ENCODE results near the gene TSR3.

TSR3 gene

GRCh38 chr16:1315081-1316032 lies 36.3 kb downstream of the TSR3 start:
- ChIA-PET CTCF (interaction anchor here (0.8 to 7.3 kb wide), 2 partner anchors 15 to 34 kb away, joined by 3 to 30 read pairs; no protein-coding TSS in a partner anchor), POLR2A (no interaction called here)
- no peak overlapping the region for H3K4me3 ChIP-seq (ENCODE audit: low read depth, low read length)
- DNase-seq (ENCODE audit: low read depth, low spot score): no peak
- no peak for TF ChIP-seq CTCF (IDR thresholded peaks at IDR 0.05; ENCODE audit: insufficient read depth, low read length, missing control alignments)

GRCh38 chr16:1314399-1315068 lies 37.1 kb downstream of the TSR3 start:
- CTCF ChIA-PET: interaction anchor here (7.3 kb wide), 1 partner anchor 14 kb away, joined by 30 read pairs; no protein-coding TSS in a partner anchor
- no peak overlapping the region for H3K4me3 ChIP-seq (ENCODE audit: low read depth, low read length)
- DNase-seq (ENCODE audit: low read depth, low spot score): no peak
- TF ChIP-seq CTCF (IDR thresholded peaks at IDR 0.05; ENCODE audit: insufficient read depth, low read length, missing control alignments): no peak
- POLR2A ChIA-PET: no interaction called here

GRCh38 chr16:1313721-1314369 lies 37.8 kb downstream of the TSR3 start:
- H3K4me3 ChIP-seq (ENCODE audit: low read depth, low read length): no peak overlapping the region
- ChIA-PET CTCF (interaction anchor here (7.3 kb wide), 1 partner anchor 13 kb away, joined by 30 read pairs; no protein-coding TSS in a partner anchor), POLR2A (no interaction called here)
- TF ChIP-seq CTCF (IDR thresholded peaks at IDR 0.05; ENCODE audit: insufficient read depth, low read length, missing control alignments): no peak
- DNase-seq (ENCODE audit: low read depth, low spot score): no peak

- no peak for DNase-seq (ENCODE audit: low read depth, low spot score)
- TF ChIP-seq CTCF (IDR thresholded peaks at IDR 0.05; ENCODE audit: insufficient read depth, low read length, missing control alignments): no peak
- ChIA-PET CTCF (interaction anchor here (7.3 kb wide), 1 partner anchor 12 kb away, joined by 30 read pairs; no protein-coding TSS in a partner anchor), POLR2A (no interaction called here)
- H3K4me3 ChIP-seq (ENCODE audit: low read depth, low read length): no peak overlapping the region
Observed at GRCh38 chr16:1312903-1313302, 38.8 kb downstream of the TSR3 start.

- H3K4me3 ChIP-seq (ENCODE audit: low read depth, low read length): no peak overlapping the region
- ChIA-PET CTCF (interaction anchor here (7.3 kb wide), 1 partner anchor 12 kb away, joined by 30 read pairs; no protein-coding TSS in a partner anchor), POLR2A (no interaction called here)
- TF ChIP-seq CTCF (IDR thresholded peaks at IDR 0.05; ENCODE audit: insufficient read depth, low read length, missing control alignments): no peak
- no peak for DNase-seq (ENCODE audit: low read depth, low spot score)
Observed at GRCh38 chr16:1312467-1312816, 39.2 kb downstream of the TSR3 start.

All from AG04449 (cell line).